Fibroblast of mammary gland (primary cell): Measurements from ENCODE around the gene CRTC1.
"Not testable (repeated sequence)": the region's sequence is repeated elsewhere in the genome, so short reads cannot be mapped to it uniquely, and the experiment has no call there.

Source experiments
- DNase-seq: peaks from one replicate; pipeline ENCODE4 v3.0.0-alpha.2; 2010; ENCODE audit warnings: low read depth
- H3K4me3 ChIP-seq: 2 replicates; pipeline ENCODE4 v1.5.1; 2011; ENCODE audit warnings: low read depth, mild to moderate bottlenecking, low read length, moderate library complexity; ENCODE audit not compliant: control insufficient read depth
- TF ChIP-seq, protein P1 (sequence below): conservative IDR thresholded peaks from 2 replicates; pipeline ENCODE4 v1.5.1; 2011; ENCODE audit warnings: low read depth, low read length, inconsistent platforms; ENCODE audit not compliant: control insufficient read depth, insufficient read depth

CRTC1 gene

DNA sequence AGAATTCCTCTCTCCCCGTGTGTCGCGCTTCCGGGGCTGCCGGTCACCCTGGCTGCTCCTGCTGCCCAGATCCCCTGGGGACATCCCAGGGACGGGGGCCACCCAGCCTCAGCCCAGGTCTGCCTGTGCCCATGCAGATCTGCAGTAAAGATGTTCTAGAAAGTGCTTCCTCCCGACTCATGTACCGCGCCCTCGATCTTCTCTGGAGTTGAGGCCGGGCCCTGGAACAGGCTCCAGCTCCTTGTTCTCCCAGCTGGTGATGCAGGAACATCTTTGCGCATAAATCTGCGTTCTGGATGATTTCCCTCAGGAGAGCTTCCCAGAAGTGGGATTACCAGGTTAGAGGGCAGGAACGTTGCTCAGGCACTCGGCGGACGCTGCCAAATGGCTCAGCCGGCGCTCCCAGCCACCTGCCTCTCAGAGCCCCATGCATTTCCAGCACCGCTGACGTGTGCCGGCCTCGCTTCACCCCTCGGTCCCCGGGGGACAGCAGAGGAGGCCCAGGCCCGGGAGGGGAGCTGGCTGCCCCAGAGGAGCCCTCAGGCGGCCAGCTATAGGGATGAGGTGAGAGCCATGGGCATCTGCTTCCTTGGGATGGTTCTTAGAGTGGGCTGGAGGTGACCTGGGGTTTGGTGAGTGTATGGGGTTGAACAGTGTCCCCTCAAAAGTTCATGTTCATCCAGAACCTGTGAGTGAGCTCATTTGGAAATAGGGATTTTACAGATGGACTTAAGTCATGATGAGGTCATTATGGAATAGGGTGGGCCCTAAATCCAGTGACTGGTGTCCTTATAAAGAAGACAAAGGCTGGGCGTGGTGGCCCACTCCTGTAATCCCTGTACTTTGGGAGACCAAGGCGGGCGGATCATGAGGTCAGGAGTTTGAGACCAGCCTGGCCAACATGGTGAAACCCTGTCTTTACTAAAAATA, 42.6 kb downstream of the CRTC1 start:
- no peak overlapping the region for H3K4me3 ChIP-seq
- TF ChIP-seq, protein P1, sequence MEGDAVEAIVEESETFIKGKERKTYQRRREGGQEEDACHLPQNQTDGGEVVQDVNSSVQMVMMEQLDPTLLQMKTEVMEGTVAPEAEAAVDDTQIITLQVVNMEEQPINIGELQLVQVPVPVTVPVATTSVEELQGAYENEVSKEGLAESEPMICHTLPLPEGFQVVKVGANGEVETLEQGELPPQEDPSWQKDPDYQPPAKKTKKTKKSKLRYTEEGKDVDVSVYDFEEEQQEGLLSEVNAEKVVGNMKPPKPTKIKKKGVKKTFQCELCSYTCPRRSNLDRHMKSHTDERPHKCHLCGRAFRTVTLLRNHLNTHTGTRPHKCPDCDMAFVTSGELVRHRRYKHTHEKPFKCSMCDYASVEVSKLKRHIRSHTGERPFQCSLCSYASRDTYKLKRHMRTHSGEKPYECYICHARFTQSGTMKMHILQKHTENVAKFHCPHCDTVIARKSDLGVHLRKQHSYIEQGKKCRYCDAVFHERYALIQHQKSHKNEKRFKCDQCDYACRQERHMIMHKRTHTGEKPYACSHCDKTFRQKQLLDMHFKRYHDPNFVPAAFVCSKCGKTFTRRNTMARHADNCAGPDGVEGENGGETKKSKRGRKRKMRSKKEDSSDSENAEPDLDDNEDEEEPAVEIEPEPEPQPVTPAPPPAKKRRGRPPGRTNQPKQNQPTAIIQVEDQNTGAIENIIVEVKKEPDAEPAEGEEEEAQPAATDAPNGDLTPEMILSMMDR = no peak
- DNase-seq = peak; percentile 38

DNA sequence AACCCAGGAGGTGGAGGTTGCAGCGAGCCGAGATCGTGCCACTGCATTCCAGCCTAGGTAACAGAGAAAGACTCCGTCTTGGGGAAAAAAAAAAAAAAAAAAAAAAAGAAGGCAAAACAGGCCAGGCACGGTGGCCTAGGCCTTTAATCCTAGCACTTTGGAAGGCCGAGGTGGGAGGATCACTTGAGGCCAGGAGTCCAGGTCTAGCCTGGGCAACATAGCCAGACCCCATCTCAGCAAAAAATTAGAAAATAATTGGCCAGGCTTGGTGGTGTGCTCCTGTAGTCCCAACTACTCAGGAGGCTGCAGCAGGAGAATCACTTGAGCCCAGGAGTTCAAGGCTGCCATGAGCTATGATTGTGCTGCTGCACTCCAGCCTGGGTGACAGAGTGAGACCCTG, 43.4 kb downstream of the CRTC1 start:
- TF ChIP-seq, protein P1 = no peak
- no peak overlapping the region for H3K4me3 ChIP-seq
- DNase-seq = no peak

DNA sequence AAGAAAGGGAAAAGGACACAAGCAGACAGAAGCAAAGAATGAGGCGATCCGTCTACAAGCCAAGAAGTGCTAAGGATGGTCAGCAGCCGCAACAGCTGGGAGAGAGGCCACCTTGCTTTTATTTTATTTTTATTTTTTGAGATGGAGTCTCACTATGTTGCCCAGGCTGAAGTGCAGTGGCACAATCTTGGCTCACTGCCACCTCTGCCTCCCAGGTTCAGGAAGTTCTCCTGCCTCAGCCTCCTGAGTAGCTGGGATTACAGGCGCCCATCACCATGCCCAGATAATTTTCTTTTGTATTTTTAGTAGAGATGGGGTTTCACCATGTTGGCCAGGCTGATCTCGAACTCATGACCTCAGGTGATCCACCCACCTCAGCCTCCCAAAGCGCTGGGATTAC, 44.1 kb downstream of the CRTC1 start:
- H3K4me3 ChIP-seq, DNase-seq: not testable (repeated sequence)

DNA sequence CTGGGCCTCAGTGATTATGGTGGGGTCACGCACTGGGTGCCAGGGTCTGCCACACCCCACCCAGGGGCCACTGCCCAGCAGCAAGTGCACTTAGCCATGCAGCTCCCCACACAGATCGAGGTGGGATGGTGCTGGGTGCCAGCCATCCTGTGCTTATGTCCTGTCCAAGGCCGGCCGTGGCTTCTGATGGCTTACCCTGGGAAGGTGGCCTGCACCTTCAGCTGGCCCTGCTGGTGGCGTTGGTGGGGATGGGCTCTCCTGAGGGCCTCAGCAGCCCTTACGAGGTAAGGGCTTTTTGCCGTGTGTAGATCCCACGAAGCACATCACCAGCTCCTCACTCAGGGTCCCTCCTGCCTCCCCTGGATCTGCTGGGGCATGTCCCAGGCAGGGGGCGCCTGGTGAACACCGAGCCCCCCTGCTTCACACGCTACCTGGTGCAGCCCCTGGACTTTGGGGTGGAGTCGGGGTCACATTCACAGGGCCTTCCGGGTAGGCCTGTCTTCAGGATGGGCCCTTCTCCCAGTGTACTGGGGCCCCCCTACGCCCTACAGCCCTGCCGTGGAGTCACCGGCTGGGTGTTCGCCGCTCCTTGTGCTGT, 46.6 kb downstream of the CRTC1 start:
- no peak overlapping the region for H3K4me3 ChIP-seq
- TF ChIP-seq, protein P1 = no peak
- no peak for DNase-seq

DNA sequence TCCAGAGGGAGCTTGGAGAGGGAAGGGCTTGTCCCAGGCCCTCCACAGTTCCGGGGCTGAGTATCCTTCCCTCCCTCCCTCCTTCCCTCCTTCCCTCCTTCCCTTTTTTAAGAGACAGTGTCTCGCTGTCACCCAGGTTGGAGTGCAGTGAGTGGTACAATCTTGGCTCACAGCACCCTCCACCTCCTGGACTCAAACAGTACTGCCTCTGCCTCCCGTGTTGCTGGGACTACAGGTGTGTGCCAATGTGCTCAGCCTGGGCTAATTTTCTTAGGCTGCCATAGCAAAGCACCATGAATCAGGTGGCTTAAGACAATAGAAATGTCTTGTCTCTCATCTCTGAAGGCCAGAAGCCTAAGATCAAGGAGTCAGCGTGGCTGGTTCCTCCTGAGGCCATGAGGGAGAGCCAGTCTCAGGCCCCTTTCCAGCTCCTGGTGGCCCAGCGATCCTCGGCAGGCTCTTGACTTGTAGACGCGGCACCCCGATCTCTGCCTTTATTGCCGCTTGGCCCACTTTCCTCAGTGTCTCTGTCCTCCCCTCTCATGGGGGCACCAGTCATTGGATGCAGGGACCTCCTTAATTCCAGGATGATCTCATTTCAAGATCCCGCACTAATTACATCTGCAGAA, 47.5 kb downstream of the CRTC1 start:
- DNase-seq = no peak
- TF ChIP-seq, protein P1 = no peak
- H3K4me3 ChIP-seq = no peak overlapping the region

DNA sequence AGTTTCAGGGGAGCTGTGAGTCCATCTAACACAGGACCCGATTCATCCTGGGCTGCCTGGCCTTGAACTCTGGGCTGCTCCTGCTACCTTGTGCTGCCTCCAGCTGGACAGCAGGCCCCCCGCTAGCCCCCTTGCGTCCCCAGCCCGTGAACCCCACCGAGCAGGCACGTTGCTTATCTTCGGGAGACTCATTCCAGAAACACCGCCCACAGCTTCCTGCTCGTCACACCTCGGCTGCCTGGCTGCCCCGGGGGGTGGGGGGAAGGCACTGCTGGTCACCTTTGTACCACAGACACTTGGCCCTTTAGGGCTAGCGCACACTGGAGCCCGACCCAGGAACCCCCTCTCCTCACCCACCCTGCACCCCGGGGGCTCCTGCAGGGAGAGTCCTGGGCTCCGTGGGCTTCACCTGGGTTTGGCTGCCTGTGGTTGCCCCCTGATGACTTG, 48.1 kb downstream of the CRTC1 start:
- no peak overlapping the region for H3K4me3 ChIP-seq
- no peak for DNase-seq
- TF ChIP-seq, protein P1 = no peak

DNA sequence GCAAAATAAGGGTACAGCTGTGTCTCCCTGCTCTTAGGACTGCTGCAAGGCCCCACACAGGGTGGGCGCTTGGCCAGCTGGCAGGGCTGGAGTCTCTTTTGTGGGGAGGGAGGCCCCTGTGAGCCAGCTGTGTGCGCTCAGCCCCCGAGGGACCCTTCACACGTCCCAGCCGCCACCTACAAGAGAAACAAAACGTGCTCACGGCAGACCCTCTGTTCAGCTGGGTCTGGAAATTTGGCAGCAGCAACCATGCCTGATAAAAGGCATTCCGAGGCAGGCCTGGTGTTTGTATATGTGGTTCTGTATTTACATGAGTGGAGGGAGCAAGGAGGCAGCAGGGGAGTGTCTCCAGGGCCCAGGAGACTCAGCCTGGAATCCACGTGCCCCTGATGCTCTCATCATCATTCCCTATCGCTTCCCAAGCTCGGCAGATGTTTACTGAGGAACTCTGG, 49.7 kb downstream of the CRTC1 start:
- TF ChIP-seq, protein P1 = no peak
- no peak overlapping the region for H3K4me3 ChIP-seq
- peak; percentile 60 for DNase-seq

DNA sequence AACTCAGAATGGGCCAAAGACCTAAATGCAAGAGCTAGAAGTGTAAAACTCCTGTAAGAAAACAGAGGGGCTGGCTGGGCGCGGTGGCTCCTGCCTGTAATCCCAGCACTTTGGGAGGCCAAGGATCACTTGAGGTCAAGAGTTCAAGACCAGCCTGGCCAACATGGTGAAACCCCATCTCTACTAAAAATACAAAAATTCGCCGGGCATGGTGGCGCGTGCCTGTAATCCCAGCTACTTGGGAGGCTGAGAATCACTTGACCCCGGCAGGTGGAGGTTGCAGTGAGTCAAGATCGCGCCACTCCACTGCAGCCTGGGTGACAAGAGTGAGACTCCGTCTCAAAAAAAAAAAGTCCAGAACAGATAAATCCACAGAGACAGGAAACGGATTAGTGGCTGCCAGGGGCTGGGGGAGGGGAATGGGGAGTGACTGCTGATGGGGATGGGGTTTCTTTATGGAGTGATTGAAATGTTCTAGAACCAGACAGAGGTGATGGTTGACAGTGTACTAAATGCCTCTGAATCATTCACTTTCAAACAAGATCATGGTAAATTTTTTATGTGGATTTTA, 50.4 kb downstream of the CRTC1 start:
- not testable (repeated sequence) for DNase-seq

More for the DNA sequence above, 50.4 kb downstream of the CRTC1 start:
- H3K4me3 ChIP-seq = not testable (repeated sequence)
